Transverse colon (tissue), 4 donors: ENCODE results near the gene ZMYND11. TPM values are rescaled to one million over a fixed set of nuclear protein-coding genes. Genes with fewer than 3 reads are reported as not detected.

Experiments used
- DNase-seq: peaks from one replicate; pipeline ENCODE4 v3.0.0-alpha.2; 2019
- H3K27ac ChIP-seq, 4 donors: fragments of 200-600 bp; sonication (generic); 2 replicates each; pipeline ENCODE4 v1.5.1; 2016 to 2018; ENCODE audit warnings: inconsistent platforms in 4 of 4
- H3K27me3 ChIP-seq: fragments of 200-600 bp; sonication (generic); 2 replicates; pipeline ENCODE4 v1.5.1; 2017; ENCODE audit warnings: inconsistent platforms
- H3K36me3 ChIP-seq, 4 donors: fragments of 200-600 bp; sonication (generic); 2 replicates each; pipeline ENCODE4 v1.5.1; 2017 to 2019; ENCODE audit warnings: inconsistent platforms in 4 of 4
- H3K4me1 ChIP-seq, 4 donors: fragments of 200-600 bp; sonication (generic); 2 replicates each; pipeline ENCODE4 v1.5.1; 2017 to 2020; ENCODE audit warnings: inconsistent platforms in 4 of 4
- H3K4me3 ChIP-seq, 4 donors: fragments of 200-600 bp; sonication (generic); 1 replicate in 1 of 4; 2 replicates in 3 of 4; pipeline versions ENCODE4 v1.5.1 to v1.6.1; 2017 to 2019; ENCODE audit warnings: inconsistent platforms in 4 of 4
- H3K9me3 ChIP-seq, 2 donors: fragments of 200-600 bp; sonication (generic); 2 replicates each; pipeline ENCODE4 v1.5.1; 2017 to 2019; ENCODE audit warnings: inconsistent platforms in 2 of 2
- EP300 ChIP-seq: sonication (generic); formaldehyde crosslinking; IDR thresholded peaks from one replicate; pipeline ENCODE4 v1.6.1; 2017; ENCODE audit warnings: antibody characterized with exemption, low read depth
- POLR2A ChIP-seq: fragments of 450-650 bp; IDR thresholded peaks from one replicate; pipeline ENCODE4 v1.6.1; 2016; ENCODE audit warnings: antibody characterized with exemption, mild to moderate bottlenecking, moderate library complexity
- POLR2AphosphoS5 ChIP-seq, 3 donors: sonication (generic); formaldehyde crosslinking; IDR thresholded peaks; one replicate each; pipeline ENCODE4 v1.6.1; 2016; ENCODE audit warnings: antibody characterized with exemption in 3 of 3
- WGBS, 2 donors: methylation state at CpG; one replicate each; pipeline ENCODE4 v1.1.5; 2018; ENCODE audit warnings: low coverage in 1 of 2; 5-methylcytosine and 5-hydroxymethylcytosine counted together
- in situ Hi-C, 4 donors: fragments of 200-750 bp; cut with MboI; loops; one replicate each; pipeline versions ENCODE4 v1.15.0 to v1.15.1; 2017; ENCODE audit warnings: low sequenced_read_pairs in 3 of 4, low pct_ligation_motif_present in 1 of 4, low pct_unique_long_range_greater_than_20kb in 1 of 4
- intact Hi-C: fragments of 100-400 bp; cut with DNase I; formaldehyde crosslinking; loops from one replicate; pipeline ENCODE4 v1.15.1; 2023; ENCODE audit warnings: low total_unique reads
- total RNA-seq, 4 donors: library from RNA; depleted of rRNA; stranded (reverse); fragments of >200 nt; gene quantifications; one replicate each; pipeline ENCODE4 v1.1.0, GENCODE V29; 2016
- TF ChIP-seq, protein P1 (sequence below), 5 experiments: fragments of 200-600 bp in 3 of 5; fragments of 450-650 bp in 2 of 5; sonication (generic) in 3 of 5; IDR thresholded peaks; 1 replicate in 2 of 5; 2 replicates in 3 of 5; pipeline ENCODE4 v1.5.1; 2016 to 2017; ENCODE audit warnings: antibody characterized with exemption in 5 of 5, inconsistent platforms in 3 of 5, mild to moderate bottlenecking in 2 of 5, moderate library complexity in 1 of 5

ZMYND11 gene
- total RNA-seq, 4 donors from 2014 or later: 41.1 to 69.1 (median 54.2) TPM

DNA sequence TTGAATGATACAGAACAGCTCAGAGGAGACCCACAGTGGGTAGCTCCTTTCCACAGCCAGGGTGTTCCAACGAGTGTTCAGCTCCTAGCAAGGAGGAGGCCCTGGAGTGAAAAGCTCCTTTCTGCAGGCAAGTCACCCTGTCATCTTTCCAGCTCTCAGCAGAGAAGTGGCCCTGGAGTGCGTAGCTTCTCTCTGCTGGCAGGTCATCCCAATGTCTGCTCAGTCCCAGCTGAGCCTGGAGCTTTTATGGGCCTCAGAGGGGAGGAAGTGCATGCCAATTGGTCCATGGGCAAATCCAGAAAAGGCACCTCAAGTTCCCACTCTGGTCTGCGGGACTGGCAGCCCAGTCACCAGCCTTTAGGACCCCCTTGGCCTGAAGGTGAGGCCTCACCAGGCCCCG is 30.8 kb upstream of the ZMYND11 start:
- no peaks in the 10 kb centered on the region for H3K4me1 ChIP-seq
- no peak for TF ChIP-seq POLR2A
- TF ChIP-seq EP300: no peak
- TF ChIP-seq, protein P1, sequence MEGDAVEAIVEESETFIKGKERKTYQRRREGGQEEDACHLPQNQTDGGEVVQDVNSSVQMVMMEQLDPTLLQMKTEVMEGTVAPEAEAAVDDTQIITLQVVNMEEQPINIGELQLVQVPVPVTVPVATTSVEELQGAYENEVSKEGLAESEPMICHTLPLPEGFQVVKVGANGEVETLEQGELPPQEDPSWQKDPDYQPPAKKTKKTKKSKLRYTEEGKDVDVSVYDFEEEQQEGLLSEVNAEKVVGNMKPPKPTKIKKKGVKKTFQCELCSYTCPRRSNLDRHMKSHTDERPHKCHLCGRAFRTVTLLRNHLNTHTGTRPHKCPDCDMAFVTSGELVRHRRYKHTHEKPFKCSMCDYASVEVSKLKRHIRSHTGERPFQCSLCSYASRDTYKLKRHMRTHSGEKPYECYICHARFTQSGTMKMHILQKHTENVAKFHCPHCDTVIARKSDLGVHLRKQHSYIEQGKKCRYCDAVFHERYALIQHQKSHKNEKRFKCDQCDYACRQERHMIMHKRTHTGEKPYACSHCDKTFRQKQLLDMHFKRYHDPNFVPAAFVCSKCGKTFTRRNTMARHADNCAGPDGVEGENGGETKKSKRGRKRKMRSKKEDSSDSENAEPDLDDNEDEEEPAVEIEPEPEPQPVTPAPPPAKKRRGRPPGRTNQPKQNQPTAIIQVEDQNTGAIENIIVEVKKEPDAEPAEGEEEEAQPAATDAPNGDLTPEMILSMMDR (IDR thresholded peaks at IDR 0.05): no peak
- no peak for TF ChIP-seq POLR2AphosphoS5 (IDR thresholded peaks at IDR 0.05)
- no peaks in the 10 kb centered on the region for H3K36me3 ChIP-seq
- H3K9me3 ChIP-seq: no peaks in the 10 kb centered on the region
- intact Hi-C loops: no loop called here
- H3K4me3 ChIP-seq: no peak overlapping the region
- DNase-seq: no peak
- 77% methylated on average over 4 of the region's 4 CpGs; no CpG with 5 or more reads in 1 of the 2 donors for WGBS, 2 donors
- in situ Hi-C loops: no loop called here
- H3K27ac ChIP-seq: no peak overlapping the region
- H3K27me3 ChIP-seq: no peaks in the 10 kb centered on the region

DNA sequence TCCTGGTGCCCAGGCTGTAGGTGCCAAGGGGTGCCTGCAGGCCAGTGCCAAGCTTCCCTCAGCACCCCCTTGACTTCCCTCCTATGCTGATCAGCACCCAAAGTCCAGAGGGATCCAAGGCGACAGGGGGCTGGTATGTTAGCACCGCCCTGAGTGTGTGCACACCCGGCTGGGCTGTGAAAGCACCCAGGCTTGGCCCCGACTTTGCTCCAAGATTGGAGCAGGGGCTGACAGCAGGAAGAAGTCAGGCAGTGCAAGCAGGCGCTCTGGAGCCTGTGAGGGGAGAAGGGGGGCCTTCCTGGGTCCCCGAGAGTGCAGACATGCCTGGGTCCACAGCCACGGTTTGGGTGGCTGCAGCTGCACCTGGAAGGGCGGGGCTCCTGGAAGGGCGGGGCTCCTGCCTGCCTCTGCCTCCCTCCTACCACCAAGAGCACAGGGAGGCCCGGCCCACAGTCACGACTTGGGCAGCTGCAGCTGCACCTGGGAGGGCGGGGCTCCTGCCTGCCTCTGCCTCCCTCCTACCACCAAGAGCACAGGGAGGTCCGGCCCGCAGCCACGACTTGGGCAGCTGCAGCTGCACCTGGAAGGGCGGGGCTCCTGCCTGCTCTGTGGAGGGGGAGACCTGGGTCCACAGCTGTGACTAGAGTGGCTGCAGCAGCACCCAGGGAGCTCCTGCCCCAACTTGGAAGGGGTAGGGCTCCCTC is 30.2 kb upstream of the ZMYND11 start:
- Histone ChIP-seq H3K36me3 (no peaks in the 10 kb centered on the region), H3K4me3 (no peak overlapping the region), H3K4me1 (no peaks in the 10 kb centered on the region), H3K27me3 (no peaks in the 10 kb centered on the region), H3K9me3 (no peaks in the 10 kb centered on the region), H3K27ac (no peak overlapping the region)
- no peak for DNase-seq
- WGBS, 2 donors: 50 to 54% methylated on average over 3 to 15 of the region's 16 CpGs
- in situ Hi-C loops: no loop called here
- TF ChIP-seq POLR2A (no peak), POLR2AphosphoS5 (IDR thresholded peaks at IDR 0.05) (no peak), EP300 (no peak)
- TF ChIP-seq, protein P1 (IDR thresholded peaks at IDR 0.05): no peak
- intact Hi-C loops: no loop called here

DNA sequence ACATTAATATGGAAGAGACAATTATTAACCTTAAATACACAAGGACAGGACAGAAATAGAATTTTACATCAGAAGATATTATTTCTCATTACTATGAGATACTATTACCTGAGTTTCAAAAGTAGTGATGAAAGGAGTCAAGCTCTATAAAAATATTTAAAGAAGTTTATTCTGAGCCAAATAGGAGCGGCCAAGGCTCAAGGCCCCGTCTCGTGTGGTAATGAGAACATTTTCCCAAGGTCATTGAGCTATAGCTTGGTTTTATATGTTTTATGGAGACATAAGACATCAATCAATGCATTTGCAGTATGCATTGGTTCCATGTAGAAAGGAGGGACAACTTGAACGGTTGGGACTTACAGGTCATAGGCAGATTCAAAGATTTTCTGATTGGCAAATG is 29.4 kb upstream of the ZMYND11 start:
- Histone ChIP-seq H3K9me3 (no peaks in the 10 kb centered on the region), H3K27ac (no peak overlapping the region), H3K36me3 (no peaks in the 10 kb centered on the region), H3K27me3 (no peaks in the 10 kb centered on the region), H3K4me3 (no peak overlapping the region), H3K4me1 (no peaks in the 10 kb centered on the region)
- TF ChIP-seq EP300 (no peak), POLR2A (no peak), POLR2AphosphoS5 (IDR thresholded peaks at IDR 0.05) (no peak)
- TF ChIP-seq, protein P1 (IDR thresholded peaks at IDR 0.05): no peak
- intact Hi-C loops (no loop called here), in situ Hi-C loops (no loop called here)
- 81 to 85% methylated on average over 4 of the region's 4 CpGs for WGBS, 2 donors
- no peak for DNase-seq

DNA sequence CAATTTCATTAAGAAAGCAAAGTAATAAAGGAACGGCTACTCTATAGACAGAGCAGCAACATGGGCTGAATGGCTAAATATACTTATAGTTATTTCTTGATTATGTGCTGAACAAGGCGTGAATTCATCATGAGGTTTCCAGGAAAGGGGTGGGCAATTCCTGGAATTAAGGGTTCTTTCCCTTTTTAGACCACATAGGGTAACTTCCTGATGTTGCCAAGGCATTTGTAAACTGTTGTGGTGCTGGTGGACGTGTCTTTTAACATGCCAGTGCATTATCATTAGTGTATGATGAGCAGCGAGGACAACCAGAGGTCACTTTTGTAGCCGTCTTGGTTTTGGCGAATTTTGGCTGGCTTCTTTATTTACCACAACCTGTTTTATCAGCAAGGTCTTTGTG is 28.5 kb upstream of the ZMYND11 start:
- intact Hi-C loops: no loop called here
- Histone ChIP-seq H3K36me3 (no peaks in the 10 kb centered on the region), H3K27me3 (no peaks in the 10 kb centered on the region), H3K9me3 (no peaks in the 10 kb centered on the region), H3K27ac (no peak overlapping the region), H3K4me3 (no peak overlapping the region), H3K4me1 (no peaks in the 10 kb centered on the region)
- in situ Hi-C loops: no loop called here
- no peak for DNase-seq
- 76 to 77% methylated on average over 5 to 6 of the region's 6 CpGs for WGBS, 2 donors
- TF ChIP-seq, protein P1 (IDR thresholded peaks at IDR 0.05): no peak
- TF ChIP-seq POLR2A (no peak), EP300 (no peak), POLR2AphosphoS5 (IDR thresholded peaks at IDR 0.05) (no peak)
